Lung (tissue), 12 donors: ENCODE data around the gene MAX. TPM values are rescaled to one million over a fixed set of nuclear protein-coding genes. Genes with fewer than 3 reads are reported as not detected.

Experiments
- ATAC-seq: fragments of 200-7000 bp; cut with Tn5 transposase; one replicate; pipeline ENCODE4 v1.9.1; 2020; ENCODE audit warnings: moderate number of reproducible peaks; ENCODE audit not compliant: insufficient read depth, low FRiP score
- DNase-seq, 3 donors: peaks; one replicate each; pipeline ENCODE4 v3.0.0-alpha.2; 2013 to 2017
- H3K27ac ChIP-seq, 2 donors: one replicate each; pipeline ENCODE4 v1.5.1; 2013; ENCODE audit warnings: mild to moderate bottlenecking in 2 of 2, moderate library complexity in 2 of 2, control low read depth in 1 of 2, inconsistent platforms in 1 of 2, low read depth in 1 of 2, low read length in 1 of 2
- H3K27me3 ChIP-seq, 3 donors: one replicate each; pipeline ENCODE4 v1.5.1; 2013; ENCODE audit warnings: low read length in 2 of 3; ENCODE audit not compliant: control insufficient read depth in 3 of 3, insufficient read depth in 3 of 3
- H3K36me3 ChIP-seq, 4 donors: one replicate each; pipeline ENCODE4 v1.5.1; 2013; ENCODE audit warnings: low read length in 4 of 4, mild to moderate bottlenecking in 1 of 4, moderate library complexity in 1 of 4; ENCODE audit not compliant: control insufficient read depth in 4 of 4, insufficient read depth in 4 of 4
- H3K4me1 ChIP-seq, 5 donors: one replicate each; pipeline ENCODE4 v1.5.1; 2013; ENCODE audit warnings: low read length in 5 of 5, mild to moderate bottlenecking in 2 of 5, moderate library complexity in 1 of 5; ENCODE audit not compliant: control insufficient read depth in 5 of 5, insufficient read depth in 5 of 5
- H3K4me3 ChIP-seq: one replicate; pipeline ENCODE4 v1.5.1; 2013; ENCODE audit warnings: mild to moderate bottlenecking, control low read depth, moderate library complexity
- H3K9ac ChIP-seq, 2 donors: one replicate each; pipeline ENCODE4 v1.5.1; 2013; ENCODE audit warnings: low read length in 2 of 2, control low read depth in 1 of 2; ENCODE audit not compliant: insufficient read depth in 1 of 2
- H3K9me3 ChIP-seq, 4 donors: one replicate each; pipeline ENCODE4 v1.5.1; 2013; ENCODE audit warnings: low read length in 3 of 4, mild to moderate bottlenecking in 1 of 4, moderate library complexity in 1 of 4; ENCODE audit not compliant: control insufficient read depth in 4 of 4, insufficient read depth in 3 of 4
- CTCF ChIP-seq: IDR thresholded peaks from 2 replicates; pipeline ENCODE4 v1.5.1; 2012; ENCODE audit warnings: mild to moderate bottlenecking; ENCODE audit errors: control extremely low read depth, extremely low read depth
- WGBS, 2 donors: extraction: QIAGEN DNeasy Blood & Tissue Kit; methylation state at CpG; one replicate each; pipeline ENCODE4 v1.1.7; 2013; 5-methylcytosine and 5-hydroxymethylcytosine counted together
- polyA plus RNA-seq, 2 donors: library from polyadenylated mRNA; stranded (reverse); fragments of 200-250 nt; gene quantifications; one replicate each; pipeline ENCODE4 v1.2.1, GENCODE V29; 2013
- total RNA-seq, 2 donors: library from RNA; depleted of rRNA in 1 of 2; stranded (reverse); fragments of >200 nt in 1 of 2; gene quantifications; one replicate each; pipeline ENCODE4 v1.2.1, GENCODE V29; 2014 to 2021
- donor health status: control.
- donor health status: control.
- donor health status: Bipolar disorder and iron deficiency.
- donor health status: healthy.
- donor health status: DM: yes; HTN: yes; CAD: no.

Gene MAX
- total and polyA plus RNA-seq, 4 donors: 45.1 to 110 (median 57.7) TPM

DNA sequence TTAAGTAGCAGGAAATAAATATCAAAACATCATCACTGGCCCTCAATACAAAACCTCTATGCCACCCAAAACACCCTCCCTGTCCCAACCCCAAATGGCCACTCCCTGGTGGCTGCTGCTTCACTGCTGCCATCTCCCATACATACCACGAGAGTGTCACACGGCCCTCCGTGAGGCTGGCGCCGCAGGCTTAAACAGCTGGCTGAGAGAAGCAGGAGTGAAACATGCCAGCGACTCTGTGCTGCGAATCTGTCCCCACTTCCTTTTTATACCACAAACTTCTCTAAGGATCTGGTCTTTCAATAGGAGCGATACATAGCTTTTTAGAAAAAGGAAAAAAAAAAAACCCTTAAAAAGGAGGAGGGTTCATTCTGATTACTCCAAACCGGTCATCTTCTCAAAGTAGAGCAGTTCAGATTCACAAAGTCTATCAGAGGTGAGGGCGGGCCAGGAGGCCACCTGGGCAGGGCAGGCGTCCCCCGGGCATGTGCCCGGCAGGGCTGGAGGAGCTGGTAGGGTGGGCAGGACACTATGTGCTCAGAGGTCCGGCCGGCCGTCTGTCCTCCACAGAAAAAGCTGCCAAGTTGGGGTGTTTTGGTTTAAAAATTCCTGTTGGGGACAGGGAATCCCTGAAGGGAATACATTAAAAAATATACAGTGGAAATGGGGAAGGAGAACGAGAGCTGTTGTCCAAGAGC is 26.5 kb downstream of the MAX start:
- Histone ChIP-seq H3K27ac (peak overlapping the region in 1 of 2 donors; percentile 54), H3K9ac (no peak overlapping the region), H3K36me3 (peaks cover 5 to 29% (median 17%) of the 10 kb centered on the region in 4 donors), H3K4me3 (no peak overlapping the region), H3K27me3 (no peaks in the 10 kb centered on the region), H3K4me1 (peaks cover 0 to 37% (median 2%) of the 10 kb centered on the region in 5 donors), H3K9me3 (no peaks in the 10 kb centered on the region)
- DNase-seq: no peak
- no peak for ATAC-seq
- TF ChIP-seq CTCF: no peak
- 74 to 78% methylated on average over 17 of the region's 17 CpGs for WGBS, 2 donors

DNA sequence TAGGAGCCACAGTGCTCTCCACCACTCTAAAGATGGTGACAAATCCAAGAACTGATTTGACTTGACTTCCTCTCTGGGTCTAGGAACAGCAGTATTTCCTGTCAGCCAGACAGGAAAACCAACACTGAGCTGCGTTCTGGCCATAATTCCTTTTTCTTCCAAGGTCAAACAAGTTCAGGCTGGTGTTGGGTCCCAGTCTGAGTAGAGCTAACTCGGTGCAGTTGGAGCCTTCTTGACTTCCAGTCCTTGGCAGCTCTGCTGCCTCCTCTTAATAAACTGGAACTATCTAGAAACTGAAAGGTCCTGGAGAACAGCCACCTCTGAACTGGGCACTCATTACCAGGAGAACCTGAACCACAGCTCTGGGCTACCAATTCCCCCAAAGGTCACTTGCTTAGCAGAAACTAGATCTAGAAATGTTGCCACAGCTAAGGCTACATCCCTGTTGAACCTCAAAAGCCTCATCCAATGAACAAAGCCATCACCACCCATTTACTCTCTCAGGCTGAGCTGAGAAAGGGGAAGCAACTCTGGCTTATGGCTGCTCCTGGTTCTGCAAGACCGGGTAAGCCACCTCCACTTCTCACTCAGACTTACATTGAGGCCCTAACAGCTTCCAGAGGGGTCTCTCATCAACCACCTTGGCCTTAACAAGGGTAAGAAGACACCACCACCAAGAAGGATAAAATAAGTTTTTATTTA is 27.7 kb downstream of the MAX start:
- 31 to 35% methylated on average over 3 of the region's 3 CpGs for WGBS, 2 donors
- H3K4me3 ChIP-seq: no peak overlapping the region
- no peak overlapping the region for H3K9ac ChIP-seq
- peak overlapping the region; percentile 37 to 59 for H3K27ac ChIP-seq
- peaks cover 0 to under 1% (median 0%) of the 10 kb centered on the region in 4 donors for H3K9me3 ChIP-seq
- H3K27me3 ChIP-seq: no peaks in the 10 kb centered on the region
- H3K4me1 ChIP-seq: peaks cover 0 to 26% (median 9%) of the 10 kb centered on the region in 5 donors
- no peak for TF ChIP-seq CTCF
- H3K36me3 ChIP-seq: peaks cover 5 to 31% (median 15%) of the 10 kb centered on the region in 4 donors
- DNase-seq: peak in 1 of 3 donors; percentile 6
- no peak for ATAC-seq

- H3K27me3 ChIP-seq: no peaks in the 10 kb centered on the region
- peaks cover 0 to 4% (median 0%) of the 10 kb centered on the region in 4 donors for H3K9me3 ChIP-seq
- peaks cover 5 to 38% (median 16%) of the 10 kb centered on the region in 4 donors for H3K36me3 ChIP-seq
- peak overlapping the region; percentile 37 to 83 for H3K27ac ChIP-seq
- DNase-seq (no peak), ATAC-seq (no peak)
- no peak for TF ChIP-seq CTCF
- H3K4me3 ChIP-seq: no peak overlapping the region
- peaks cover 0 to 22% (median 9%) of the 10 kb centered on the region in 5 donors for H3K4me1 ChIP-seq
- no peak overlapping the region for H3K9ac ChIP-seq
- WGBS, 2 donors: 87 to 93% methylated on average over 4 of the region's 4 CpGs
These were observed 28.6 kb downstream of the MAX start for GRCh38 chr14:65073605-65074201.
